Measurements from ENCODE around the gene H2AZ1.

Gene H2AZ1

GRCh38 chr4:99918656-99919055, 31.4 kb downstream of the H2AZ1 start:
- Histone ChIP-seq H3K27me3 (no peaks in the 10 kb centered on the region), H3K27ac (no peak overlapping the region), H3K36me3 (peaks cover 25% of the 10 kb centered on the region), H3K4me1 (ENCODE audit: control insufficient read depth in 1 of 2, insufficient read depth in 1 of 2, low read depth in 1 of 2, low read length in 1 of 2) (no peaks in the 10 kb centered on the region), H3K4me3 (ENCODE audit: low read depth in 1 of 2, low read length in 1 of 2) (no peak overlapping the region), H3K9me3 (no peaks in the 10 kb centered on the region)
- TF ChIP-seq CTCF (IDR thresholded peaks at IDR 0.05) = no peak

- H3K36me3 ChIP-seq = peaks cover 20% of the 10 kb centered on the region
Measured at GRCh38 chr4:99917575-99917974, 32.5 kb downstream of the H2AZ1 start.

GRCh38 chr4:99915449-99915848, 34.6 kb downstream of the H2AZ1 start:
- Histone ChIP-seq H3K27ac (no peak overlapping the region), H3K36me3 (peaks cover 8% of the 10 kb centered on the region)

More at GRCh38 chr4:99917575-99917974, 32.5 kb downstream of the H2AZ1 start:
- H3K27me3 ChIP-seq = no peaks in the 10 kb centered on the region
- TF ChIP-seq CTCF (IDR thresholded peaks at IDR 0.05) = no peak
- no peak overlapping the region for H3K27ac ChIP-seq
- H3K9me3 ChIP-seq = no peaks in the 10 kb centered on the region
- H3K4me1 ChIP-seq (ENCODE audit: control insufficient read depth in 1 of 2, insufficient read depth in 1 of 2, low read depth in 1 of 2, low read length in 1 of 2) = no peaks in the 10 kb centered on the region
- no peak overlapping the region for H3K4me3 ChIP-seq (ENCODE audit: low read depth in 1 of 2, low read length in 1 of 2)

More at GRCh38 chr4:99915449-99915848, 34.6 kb downstream of the H2AZ1 start:
- no peak for TF ChIP-seq CTCF (IDR thresholded peaks at IDR 0.05)
- no peaks in the 10 kb centered on the region for H3K27me3 ChIP-seq
- H3K4me1 ChIP-seq (ENCODE audit: control insufficient read depth in 1 of 2, insufficient read depth in 1 of 2, low read depth in 1 of 2, low read length in 1 of 2) = no peaks in the 10 kb centered on the region
- no peaks in the 10 kb centered on the region for H3K9me3 ChIP-seq
- no peak overlapping the region for H3K4me3 ChIP-seq (ENCODE audit: low read depth in 1 of 2, low read length in 1 of 2)

Data from neutrophil (primary cell).